Activated CD8-positive, alpha-beta memory T cell treated with anti-CD3 and anti-CD28 coated beads for 36 hours (primary cell): ENCODE results near the gene CORO1C. TPM values are rescaled to one million over a fixed set of nuclear protein-coding genes. Genes with fewer than 3 reads are reported as not detected.

Experiments
- CTCF ChIA-PET: fragments of 350-600 bp; sonication (Branson Sonifier 250); formaldehyde crosslinking; loops from one replicate; lab custom pipeline; 2021; ENCODE audit warnings: antibody characterized with exemption; lab: Charles Lee
- POLR2A ChIA-PET: fragments of 350-600 bp; sonication (Branson Sonifier 250); formaldehyde crosslinking; loops from one replicate; lab custom pipeline; 2021; ENCODE audit warnings: antibody characterized with exemption; lab: Charles Lee
- total RNA-seq, 2 experiments: library from RNA; stranded (reverse); gene quantifications; one replicate each; pipeline ENCODE4 v1.2.3, GENCODE V29; 2021

The CORO1C gene
- total RNA-seq, 2 experiments from 2014 or later = 71.0 to 78.7 TPM

DNA sequence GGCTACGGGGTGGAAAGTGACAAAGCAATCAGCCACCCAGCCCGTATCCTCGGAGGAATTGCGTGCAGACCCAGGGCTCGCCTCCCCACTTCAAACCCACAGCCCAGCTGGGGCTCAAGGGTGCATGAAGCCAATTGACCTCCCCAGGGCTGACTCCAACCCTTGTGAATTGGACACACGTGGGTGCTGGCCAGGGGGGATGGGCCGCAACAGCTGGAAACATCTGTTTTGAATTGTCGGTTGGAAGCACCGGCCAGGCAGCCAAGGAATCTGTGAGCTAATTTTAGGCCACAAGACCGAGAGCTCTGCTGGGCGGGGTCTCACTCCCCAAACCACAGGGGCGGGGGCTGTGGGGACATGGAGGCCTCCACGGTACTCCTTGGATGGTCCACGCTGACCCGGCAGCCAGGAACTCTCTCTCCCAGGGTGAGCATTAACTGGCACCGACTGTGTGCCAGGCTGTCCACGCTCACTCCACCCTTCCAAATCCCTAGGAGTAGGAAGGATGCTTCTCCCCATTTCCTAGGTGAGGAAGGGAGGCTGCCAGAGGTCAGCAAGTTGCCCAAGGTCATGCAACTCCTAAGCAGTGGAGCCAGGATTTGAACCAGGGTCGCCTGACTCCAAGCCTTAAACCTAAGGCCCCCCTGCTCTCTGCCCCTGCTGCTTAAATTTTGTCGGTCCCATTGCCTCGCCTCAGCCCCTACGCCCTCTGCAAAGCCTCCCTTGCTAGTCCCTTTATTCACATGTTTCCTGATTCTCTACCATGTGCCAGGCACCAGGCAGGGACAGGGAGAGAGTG lies 121.6 kb downstream of the CORO1C start:
- ChIA-PET POLR2A (no interaction called here), CTCF (interaction anchor here (1.6 kb wide), 1 partner anchor 55 kb away, joined by 4 read pairs; no protein-coding TSS in a partner anchor)

DNA sequence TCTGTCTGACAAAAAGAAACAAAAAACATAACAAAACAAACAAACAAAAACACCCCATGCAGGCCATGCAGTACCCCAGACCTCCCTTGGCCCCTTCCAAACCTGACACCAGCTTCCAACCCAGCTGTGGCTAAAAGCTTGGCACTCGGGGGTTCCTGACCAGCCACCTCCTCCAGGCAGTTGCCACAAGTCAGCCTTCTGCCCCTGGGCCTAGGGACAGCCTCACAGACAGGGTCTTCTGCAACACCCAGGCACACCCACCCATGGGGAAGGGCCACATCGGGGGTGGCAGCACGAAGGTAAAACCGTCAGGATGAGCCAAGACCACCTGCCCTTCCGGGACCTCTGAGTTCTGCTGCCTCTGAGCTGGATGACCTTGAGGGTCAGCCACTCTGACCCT lies 122.7 kb downstream of the CORO1C start:
- ChIA-PET POLR2A (no interaction called here), CTCF (interaction anchor here (1.6 to 2.6 kb wide), 2 partner anchors 9 to 195 kb away, joined by 4 to 18 read pairs; no protein-coding TSS in a partner anchor)

DNA sequence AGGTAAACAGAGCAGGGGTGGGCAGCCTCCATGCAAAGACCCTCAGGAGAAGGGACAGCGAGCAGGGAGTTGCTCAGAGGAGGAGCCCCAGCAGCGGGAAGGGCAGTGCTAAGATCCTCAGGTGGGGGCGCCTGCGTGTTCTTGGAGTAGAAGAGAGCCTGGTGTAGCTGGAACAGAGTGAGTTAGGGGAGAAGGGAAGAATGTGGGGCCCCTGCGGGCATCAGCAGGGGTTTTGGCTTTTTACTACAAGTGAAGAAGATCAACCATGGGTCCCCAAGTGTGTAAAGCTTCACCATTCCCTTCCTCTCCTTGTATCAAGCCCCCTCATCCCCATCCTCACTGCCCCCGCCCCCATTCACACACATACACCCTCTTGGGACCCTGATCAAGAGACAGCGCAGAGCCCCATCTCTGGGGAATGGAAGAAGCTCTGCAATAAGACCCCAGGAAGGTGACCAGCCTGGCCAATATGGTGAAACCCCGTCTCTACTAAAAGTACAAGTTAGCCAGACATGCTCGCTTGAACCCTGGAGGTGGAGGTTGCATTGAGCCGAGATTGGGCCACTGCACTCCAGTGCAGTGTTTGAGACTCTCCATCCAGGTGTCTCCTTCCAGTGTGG lies 123.2 kb downstream of the CORO1C start:
- CTCF ChIA-PET = interaction anchor here (0.7 to 2.6 kb wide), 3 partner anchors 10 to 196 kb away, joined by 3 to 18 read pairs (median 4); no protein-coding TSS in a partner anchor

DNA sequence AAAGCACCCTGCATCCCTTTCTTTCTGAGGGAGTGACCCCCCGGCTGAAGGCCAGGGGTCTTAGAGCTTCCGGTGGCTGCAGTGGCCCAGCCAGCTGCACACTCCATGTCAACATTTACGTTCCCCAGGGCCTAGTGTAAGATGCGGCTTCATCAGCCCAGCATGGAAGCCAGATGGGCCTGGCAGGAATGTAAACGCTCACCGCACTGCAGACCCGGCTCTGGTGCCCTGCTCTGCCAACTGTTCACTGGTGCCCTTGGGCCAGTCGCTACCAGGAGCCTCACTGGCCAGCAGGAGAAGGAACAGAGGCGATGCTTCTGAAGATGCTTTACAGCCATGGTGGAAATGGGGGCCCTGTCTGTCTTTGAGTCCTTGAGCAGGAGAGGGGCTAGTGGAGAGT lies 124.8 kb downstream of the CORO1C start:
- CTCF ChIA-PET = interaction anchor here (2.6 kb wide), 1 partner anchor 11 kb away, joined by 18 read pairs; no protein-coding TSS in a partner anchor
- POLR2A ChIA-PET = no interaction called here

More for the DNA sequence above, 123.2 kb downstream of the CORO1C start:
- POLR2A ChIA-PET = no interaction called here

DNA sequence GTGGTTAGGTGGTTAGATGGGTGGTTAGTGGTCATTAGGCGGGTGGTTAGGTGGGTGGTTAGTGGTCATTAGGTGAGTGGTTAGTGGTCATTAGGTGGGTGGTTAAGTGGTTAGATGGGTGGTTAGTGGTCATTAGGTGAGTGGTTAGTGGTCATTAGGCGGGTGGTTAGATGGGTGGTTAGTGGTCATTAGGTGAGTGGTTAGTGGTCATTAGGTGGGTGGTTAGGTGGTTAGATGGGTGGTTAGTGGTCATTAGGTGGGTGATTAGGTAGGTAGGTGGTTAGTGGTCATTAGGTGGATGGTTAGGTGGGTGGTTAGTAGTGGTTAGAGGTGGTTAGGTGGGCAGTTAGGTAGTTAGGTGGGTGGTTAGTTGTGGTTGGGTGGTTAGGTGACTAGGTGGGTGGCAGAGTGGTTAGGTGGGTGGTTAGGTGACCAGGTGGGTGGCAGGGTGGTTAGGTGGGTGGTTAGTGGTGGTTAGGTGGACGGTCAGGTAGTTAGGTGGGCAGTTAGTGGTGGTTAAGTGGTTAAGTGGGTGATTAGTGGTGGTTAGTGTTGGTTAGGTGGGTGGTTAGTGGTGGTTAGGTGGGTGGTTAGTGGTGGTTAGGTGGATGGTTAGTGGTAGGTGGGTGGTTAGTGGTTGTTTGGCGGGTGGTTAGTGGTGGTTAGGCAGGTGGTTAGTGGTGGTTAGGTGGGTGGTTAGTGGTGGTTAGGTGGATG lies 125.5 kb downstream of the CORO1C start:
- ChIA-PET CTCF (interaction anchor here (2.6 kb wide), 1 partner anchor 12 kb away, joined by 18 read pairs; no protein-coding TSS in a partner anchor), POLR2A (no interaction called here)

DNA sequence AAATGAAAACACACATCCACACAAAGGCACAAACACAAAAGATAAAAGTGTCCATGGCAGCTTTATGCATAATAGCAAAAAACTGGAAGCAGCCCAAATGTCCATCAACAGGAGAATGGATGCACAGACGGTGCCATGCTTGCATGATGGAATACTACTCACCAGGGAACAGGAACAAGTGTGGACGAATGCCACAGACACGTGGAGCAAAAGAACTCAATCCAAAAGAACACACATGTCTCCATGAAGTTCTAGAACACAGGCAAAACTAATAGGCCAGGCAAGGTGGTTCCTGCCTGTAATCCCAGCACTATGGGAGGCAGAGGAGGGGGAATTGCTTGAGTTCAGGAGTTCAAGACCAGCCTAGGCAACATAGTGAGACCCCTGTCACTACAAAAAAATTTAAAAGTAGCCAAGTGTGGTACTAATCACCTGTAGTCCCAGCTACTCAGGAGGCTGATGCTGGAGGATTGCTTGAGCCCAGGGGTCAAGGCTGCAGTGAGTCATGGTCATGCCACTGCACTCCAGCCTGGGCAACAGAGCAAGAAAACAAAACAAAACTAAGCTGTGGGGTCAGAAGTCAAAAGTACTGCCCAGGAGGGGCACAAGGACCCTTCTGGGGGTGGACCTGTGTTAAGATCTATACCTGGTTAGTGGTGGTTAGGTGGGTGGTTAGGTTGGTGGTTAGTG lies 126.2 kb downstream of the CORO1C start:
- CTCF ChIA-PET = no interaction called here

DNA sequence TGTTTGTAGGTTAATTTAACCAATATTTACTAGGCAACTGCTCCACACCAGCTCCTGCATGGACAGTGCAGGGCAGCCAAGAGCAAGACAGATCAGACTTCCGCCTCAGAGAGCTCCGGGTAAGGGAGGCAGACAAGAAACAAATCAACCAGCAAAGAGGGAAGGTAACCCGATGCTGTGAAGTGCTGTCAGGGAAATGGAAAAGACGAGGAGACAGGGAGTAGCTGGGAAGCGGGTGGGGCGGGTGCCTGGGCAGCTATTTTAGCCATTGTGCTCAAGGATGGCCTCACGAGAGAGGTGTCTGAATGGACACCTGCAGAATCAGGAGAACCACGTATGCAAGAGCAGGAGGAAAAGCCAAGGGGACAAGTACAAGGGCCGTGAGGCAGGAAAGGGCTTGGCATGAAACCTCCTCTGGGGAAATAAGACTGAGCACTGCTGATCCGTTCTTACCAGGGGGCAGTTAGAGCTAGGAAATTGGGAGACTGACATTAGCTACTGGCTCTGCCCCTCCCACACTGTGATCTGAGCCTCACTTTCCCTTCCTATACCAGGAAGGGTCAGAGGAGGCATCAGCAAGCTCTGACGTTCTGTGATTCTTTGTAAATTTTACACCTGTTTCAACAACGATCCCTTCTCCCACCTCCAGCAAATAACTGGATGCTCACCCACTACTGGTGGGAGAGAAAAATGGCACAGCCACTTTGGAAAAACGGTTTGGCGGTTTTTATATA lies 126.9 kb downstream of the CORO1C start:
- ChIA-PET CTCF (interaction anchor here (0.6 kb wide), 1 partner anchor 45 kb away, joined by 3 read pairs; no protein-coding TSS in a partner anchor), POLR2A (no interaction called here)

More for the DNA sequence above, 126.2 kb downstream of the CORO1C start:
- POLR2A ChIA-PET = no interaction called here

DNA sequence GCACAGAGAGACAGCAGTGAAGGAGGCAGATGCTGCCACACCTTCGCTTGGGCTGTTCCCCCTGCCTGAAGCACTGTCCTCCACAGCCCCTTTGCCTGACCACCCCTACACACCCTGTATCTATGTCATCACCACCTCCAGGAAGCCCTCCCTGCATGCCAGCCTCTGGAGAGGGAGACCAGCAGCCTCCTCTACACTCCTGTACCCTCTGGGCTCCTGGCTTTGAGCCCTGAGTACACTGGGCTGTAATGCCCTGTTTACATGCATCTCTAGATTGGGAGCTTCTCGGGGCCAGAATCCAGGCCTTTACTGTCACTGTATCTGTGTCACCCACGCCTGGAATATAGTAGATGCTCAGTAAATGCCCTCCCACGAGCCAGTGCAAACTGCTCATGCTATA lies 127.6 kb downstream of the CORO1C start:
- POLR2A ChIA-PET = no interaction called here
- CTCF ChIA-PET = no interaction called here

DNA sequence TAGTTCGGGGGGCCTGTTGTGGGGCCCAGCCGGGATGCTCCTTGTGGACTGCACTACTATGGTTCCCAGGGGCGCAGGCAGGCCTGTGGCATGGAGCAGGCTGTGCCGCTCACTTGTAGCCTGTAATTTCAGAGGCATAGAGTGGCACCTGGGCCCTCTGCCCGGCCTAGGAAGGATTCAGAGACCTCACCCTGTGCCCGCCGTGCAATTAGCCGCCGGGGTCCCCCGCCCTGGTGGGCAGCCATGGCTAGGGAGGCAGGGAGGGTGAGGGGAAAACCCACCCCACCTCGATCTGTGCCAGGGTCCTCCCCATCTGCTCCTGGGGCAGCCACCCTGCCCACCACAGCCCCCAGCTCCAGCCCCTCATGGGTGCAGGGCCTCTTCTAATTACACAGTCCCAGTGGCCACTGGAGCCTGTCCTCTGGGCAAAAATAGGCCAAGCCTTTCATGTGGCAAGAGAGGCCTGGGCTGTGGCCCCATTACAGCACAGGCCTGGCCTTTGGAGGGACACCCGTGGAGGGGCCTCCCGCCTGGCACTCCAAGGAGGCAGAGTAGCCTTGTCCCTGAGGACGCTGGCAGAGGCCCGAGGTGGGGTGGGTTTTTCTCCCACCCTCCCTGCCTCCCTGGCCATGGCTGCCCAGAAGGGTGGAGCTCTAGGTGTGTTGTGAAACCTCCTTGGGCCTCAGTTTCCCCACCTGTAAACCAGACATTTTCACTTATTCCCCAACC lies 128.2 kb downstream of the CORO1C start:
- ChIA-PET POLR2A (no interaction called here), CTCF (no interaction called here)

DNA sequence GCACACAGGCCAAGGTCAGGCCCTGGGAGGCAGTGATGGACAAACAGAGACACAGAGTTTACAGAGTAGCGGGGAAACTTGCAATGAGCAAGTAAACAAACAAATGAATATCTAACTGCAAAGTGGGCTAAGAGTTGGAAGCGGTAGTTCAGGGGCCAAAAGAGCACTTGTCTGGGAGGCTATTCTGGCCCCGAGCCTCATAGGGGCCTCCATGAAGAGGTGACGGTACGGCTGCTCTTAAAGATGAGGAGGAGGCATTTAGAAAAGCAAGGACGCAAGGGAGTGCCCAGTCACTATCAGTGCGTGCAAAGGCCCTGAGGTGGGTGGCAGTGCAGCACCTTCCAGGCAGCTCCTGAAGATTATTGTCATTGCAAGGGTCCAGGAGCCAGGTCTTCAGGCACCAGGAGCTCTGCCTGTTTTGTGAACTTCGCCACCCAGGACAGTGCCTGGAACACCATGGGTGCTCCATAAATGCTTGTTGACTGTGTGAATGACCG lies 129.1 kb downstream of the CORO1C start:
- ChIA-PET POLR2A (no interaction called here), CTCF (no interaction called here)

DNA sequence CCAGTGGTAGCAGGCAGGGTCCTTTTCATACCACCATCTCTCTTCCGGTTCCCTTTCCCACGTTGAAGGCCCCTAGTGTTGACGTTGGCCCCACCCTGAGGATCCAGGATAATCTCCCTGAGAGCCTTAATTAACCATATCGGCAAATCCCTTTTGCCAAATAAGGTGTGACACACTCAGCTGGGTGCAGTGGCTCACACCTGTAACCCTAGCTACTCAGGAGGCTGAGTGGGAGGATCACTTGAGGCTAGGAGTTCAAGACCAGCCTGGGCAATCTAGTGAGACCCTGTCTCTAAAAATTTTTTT lies 130.7 kb downstream of the CORO1C start:
- ChIA-PET CTCF (interaction anchor here (0.8 kb wide), 1 partner anchor 202 kb away, joined by 3 read pairs; no protein-coding TSS in a partner anchor), POLR2A (no interaction called here)

DNA sequence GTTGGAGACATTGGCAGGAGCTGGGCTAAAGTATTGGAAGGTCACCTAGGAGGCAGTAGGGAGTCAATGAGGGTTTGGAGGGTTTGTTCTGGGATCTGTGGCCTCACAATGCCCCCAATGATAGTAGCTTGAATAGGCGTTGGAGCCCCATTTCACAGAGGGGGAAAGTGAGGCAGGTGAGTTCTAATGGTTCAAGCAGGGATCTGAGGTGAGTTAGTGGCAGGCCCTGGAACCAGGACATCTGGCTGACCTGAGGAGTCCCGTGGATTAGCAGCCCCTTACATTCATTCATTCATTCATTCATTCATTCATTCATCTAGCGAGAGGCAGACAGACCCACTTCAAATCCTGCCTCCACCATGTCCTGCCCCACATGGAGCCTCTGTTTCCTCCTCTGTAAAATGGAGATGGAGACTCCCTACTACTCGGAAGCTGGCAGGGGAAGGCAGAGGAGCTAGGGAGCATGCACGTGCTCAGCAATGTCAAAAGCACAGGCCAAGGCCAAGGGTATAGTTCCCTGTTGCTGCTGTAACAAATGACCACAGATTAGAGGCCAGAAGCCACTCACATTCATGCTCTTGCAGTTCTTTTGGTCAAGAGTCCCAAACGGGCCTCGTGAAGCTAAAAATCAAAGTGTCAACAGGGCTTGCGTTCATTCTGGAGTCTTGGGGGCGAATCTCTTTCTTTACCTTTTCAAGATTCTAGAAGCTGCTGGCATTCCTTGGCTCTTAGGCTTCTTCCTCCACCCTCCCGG lies 131.2 kb downstream of the CORO1C start:
- ChIA-PET POLR2A (no interaction called here), CTCF (interaction anchor here (0.8 kb wide), 1 partner anchor 203 kb away, joined by 3 read pairs; no protein-coding TSS in a partner anchor)

DNA sequence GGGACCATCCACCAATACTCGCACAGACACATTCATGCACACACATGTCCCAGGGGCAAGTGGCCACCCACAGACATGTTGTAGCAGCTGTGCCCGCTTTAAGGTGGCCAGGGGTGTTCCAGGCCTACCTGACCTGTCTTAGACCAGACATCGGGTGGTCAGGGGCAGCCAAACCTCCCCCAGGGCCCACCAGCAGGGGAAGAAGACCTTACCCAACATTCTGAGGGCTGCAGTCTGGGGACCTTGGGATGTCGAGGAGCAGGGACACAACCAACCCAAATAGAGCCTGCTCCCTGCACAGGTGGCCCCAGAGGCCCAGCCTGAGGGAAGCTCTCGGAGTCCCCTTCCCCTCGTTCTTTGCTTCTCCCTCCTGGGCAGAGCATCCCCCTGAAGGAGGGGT lies 131.8 kb downstream of the CORO1C start:
- CTCF ChIA-PET = no interaction called here
- POLR2A ChIA-PET = no interaction called here

DNA sequence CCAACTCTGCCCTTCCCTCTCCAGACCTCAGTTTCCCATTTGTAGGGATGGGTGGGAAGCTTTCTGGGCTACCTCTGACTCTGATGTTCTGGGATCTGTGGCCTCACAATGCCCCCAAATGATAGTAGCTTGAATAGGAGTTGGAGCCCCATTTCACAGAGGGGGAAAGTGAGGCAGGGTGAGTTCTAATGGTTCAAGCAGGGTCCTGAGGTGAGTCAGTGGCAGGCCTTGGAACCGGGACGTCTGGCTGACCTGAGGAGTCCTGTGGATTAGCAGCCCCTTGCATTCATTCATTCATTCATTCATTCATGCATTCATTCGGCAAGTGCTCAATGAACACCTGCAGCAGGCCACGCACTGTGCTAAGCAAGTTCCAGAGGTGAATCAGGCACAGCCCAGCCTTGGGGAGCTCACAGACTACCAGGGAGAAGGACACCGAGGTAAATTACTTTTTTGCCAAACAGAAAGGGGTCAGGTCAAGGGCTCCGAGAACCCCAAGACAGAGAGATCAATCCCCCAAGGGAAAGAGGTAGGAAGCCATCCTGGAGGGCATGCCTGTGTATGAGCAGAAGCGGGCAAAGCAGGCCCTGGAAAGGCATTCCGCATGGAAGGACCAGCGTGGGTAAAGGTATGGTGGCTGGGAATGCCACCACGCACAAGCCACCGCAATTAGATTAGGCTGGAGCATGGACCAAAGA lies 132.6 kb downstream of the CORO1C start:
- ChIA-PET CTCF (no interaction called here), POLR2A (no interaction called here)

DNA sequence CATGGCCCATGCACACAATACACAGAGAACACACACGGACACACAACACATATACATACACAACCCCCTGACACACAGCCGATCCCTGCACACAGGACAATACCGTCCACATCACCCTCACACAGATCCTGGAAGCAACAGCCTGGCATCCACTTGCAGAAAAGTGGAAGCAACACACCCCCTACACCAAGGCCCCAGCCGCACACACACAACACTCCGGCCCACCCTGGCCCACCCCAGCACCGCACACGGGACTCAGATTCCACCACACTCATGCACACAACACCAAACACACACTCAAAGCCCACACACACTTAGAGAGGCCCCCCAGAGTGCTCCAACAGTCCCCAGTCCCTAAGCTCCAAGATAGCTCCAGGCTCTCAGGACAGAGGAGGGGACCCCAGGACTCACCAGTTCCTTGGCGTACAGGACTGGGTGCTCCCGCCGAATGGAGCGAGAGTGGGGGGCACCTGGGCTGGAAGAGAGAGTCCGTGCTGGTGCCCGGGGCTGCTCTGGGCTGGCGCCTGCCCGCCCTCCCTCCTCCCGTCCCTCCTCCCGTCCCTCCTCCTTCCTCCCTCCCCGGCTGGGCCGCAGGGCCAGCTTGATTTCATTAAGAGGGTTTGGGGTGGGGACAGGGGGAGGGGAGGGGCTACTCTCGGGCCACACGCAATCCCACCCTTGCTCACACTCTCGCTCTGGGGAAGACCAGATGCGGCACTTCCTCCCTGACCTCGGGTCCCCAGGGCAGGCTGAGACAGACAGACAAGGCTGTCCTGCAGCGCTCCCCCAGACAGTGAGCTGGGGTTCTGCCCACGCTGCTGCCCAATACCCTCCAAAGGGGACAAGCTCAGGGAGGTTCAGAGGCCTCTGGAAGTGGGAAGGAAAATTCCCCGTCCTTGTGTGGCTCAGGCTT lies 133.5 kb downstream of the CORO1C start, which contains the start of gene TMEM119:
Gene TMEM119, minus strand, starts transcription at position 526 of the 913 bp plus-strand sequence. CDS start 5,701 bp downstream, outside the sequence.
- ChIA-PET CTCF (no interaction called here), POLR2A (no interaction called here)
